ENCODE data around the gene OR10H5. TPM values are rescaled to one million over a fixed set of nuclear protein-coding genes. Genes with fewer than 3 reads are reported as not detected.

The OR10H5 gene
- total RNA-seq, 2 experiments from 2014 or later: not detected

DNA sequence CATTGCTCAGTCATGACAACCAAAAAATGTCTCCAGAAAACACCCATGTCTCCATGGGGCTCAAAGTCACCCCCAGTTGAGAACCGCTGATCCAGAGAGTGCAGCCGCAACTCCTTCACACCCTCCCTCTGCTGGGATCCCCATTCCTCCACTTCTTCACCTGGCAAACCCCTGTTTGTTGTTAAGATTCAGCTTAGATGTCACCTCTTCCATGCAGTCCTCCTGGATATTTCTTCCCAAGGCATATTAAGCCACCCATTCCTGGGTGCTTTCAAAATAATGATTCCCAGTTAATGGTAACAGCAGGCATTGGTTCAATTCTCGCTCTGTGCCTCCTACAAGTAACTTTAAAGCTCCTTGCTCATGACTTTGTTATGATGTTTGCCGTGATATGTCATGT lies 24.0 kb downstream of the OR10H5 start:
- H3K4me1 ChIP-seq (ENCODE audit: insufficient read depth, low read length, poor library complexity, severe bottlenecking): peaks cover 8% of the 10 kb centered on the region
- DNase-seq (ENCODE audit: low spot score): no peak
- no peak overlapping the region for H3K4me3 ChIP-seq (ENCODE audit: low read depth, low read length, poor library complexity, severe bottlenecking)
- H4K20me1 ChIP-seq (ENCODE audit: insufficient read depth, low read length): no peaks in the 10 kb centered on the region
- POLR2A ChIA-PET: interaction anchor here (0.7 to 1.2 kb wide), 2 partner anchors 14 to 25 kb away, joined by 4 read pairs; no protein-coding TSS in a partner anchor
- no TSS peak for BruUV-seq (replicated peaks)
- TF ChIP-seq, protein P1, sequence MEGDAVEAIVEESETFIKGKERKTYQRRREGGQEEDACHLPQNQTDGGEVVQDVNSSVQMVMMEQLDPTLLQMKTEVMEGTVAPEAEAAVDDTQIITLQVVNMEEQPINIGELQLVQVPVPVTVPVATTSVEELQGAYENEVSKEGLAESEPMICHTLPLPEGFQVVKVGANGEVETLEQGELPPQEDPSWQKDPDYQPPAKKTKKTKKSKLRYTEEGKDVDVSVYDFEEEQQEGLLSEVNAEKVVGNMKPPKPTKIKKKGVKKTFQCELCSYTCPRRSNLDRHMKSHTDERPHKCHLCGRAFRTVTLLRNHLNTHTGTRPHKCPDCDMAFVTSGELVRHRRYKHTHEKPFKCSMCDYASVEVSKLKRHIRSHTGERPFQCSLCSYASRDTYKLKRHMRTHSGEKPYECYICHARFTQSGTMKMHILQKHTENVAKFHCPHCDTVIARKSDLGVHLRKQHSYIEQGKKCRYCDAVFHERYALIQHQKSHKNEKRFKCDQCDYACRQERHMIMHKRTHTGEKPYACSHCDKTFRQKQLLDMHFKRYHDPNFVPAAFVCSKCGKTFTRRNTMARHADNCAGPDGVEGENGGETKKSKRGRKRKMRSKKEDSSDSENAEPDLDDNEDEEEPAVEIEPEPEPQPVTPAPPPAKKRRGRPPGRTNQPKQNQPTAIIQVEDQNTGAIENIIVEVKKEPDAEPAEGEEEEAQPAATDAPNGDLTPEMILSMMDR (conservative IDR thresholded peaks at IDR 0.05; ENCODE audit: low read length): no peak
- TF ChIP-seq EZH2phosphoT487 (IDR thresholded peaks at IDR 0.05; ENCODE audit: borderline replicate concordance, low read depth, low read length): no peak
- intact Hi-C loops (cut with micrococcal nuclease; ENCODE audit: unreplicated experiment): no loop called here
- CTCF ChIA-PET (ENCODE audit: unreplicated experiment): no interaction called here
- no peaks in the 10 kb centered on the region for H3K36me3 ChIP-seq (ENCODE audit: insufficient read depth, low read length)
- H2AFZ ChIP-seq (ENCODE audit: low read length): no peak overlapping the region
- no peaks in the 10 kb centered on the region for H3K9me3 ChIP-seq (ENCODE audit: low read length)
- no peak overlapping the region for H3K27ac ChIP-seq (ENCODE audit: low read depth, low read length, poor library complexity, severe bottlenecking)
- no peaks in the 10 kb centered on the region for H3K9me2 ChIP-seq (ENCODE audit: insufficient read depth, low read length)
- no peak overlapping the region for H3K4me2 ChIP-seq (ENCODE audit: low read length)
- no peaks in the 10 kb centered on the region for H3K79me2 ChIP-seq (ENCODE audit: insufficient read depth, low read depth, low read length)

DNA sequence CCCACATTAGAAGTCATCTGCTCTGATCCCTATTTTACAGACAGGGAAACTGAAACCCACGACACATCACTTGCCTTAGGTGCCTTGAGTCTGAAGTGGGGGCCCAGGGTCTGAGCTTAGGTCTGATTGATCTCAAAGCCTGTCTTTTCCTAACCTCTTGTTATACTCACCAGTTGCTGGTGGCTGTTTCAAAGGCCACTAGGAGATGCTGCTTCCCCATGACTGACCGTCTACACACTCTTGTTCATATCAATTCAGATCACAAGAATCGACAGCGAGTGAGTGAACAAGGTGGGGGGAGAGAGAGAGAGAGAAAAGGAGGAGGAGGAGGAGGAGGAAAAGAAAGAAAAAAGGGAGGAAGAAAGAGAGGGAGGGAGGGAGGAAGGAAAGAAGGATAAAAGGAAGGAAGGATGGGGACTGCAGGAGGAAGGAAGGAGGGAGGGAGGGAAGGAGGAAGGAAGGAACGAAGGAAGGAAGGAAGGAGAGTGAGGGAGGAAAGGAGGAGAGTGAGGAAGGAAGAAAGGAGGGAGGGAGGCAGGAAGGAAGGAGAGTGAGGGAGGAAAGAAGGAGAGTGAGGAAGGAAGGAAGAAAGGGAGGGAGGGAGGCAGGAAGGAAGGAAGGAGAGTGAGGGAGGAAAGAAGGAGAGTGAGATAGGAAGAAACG lies 24.7 kb downstream of the OR10H5 start:
- Histone ChIP-seq H3K4me3 (ENCODE audit: low read depth, low read length, poor library complexity, severe bottlenecking) (no peak overlapping the region), H3K9me3 (ENCODE audit: low read length) (no peaks in the 10 kb centered on the region), H3K4me2 (ENCODE audit: low read length) (no peak overlapping the region), H2AFZ (ENCODE audit: low read length) (no peak overlapping the region), H3K79me2 (ENCODE audit: insufficient read depth, low read depth, low read length) (no peaks in the 10 kb centered on the region), H3K36me3 (ENCODE audit: insufficient read depth, low read length) (no peaks in the 10 kb centered on the region), H3K9me2 (ENCODE audit: insufficient read depth, low read length) (no peaks in the 10 kb centered on the region), H4K20me1 (ENCODE audit: insufficient read depth, low read length) (no peaks in the 10 kb centered on the region), H3K27ac (ENCODE audit: low read depth, low read length, poor library complexity, severe bottlenecking) (no peak overlapping the region), H3K4me1 (ENCODE audit: insufficient read depth, low read length, poor library complexity, severe bottlenecking) (peaks cover 8% of the 10 kb centered on the region)
- no TSS peak for BruUV-seq (replicated peaks)
- no peak for TF ChIP-seq EZH2phosphoT487 (IDR thresholded peaks at IDR 0.05; ENCODE audit: borderline replicate concordance, low read depth, low read length)
- TF ChIP-seq, protein P1 (conservative IDR thresholded peaks at IDR 0.05; ENCODE audit: low read length): peak; percentile 35
- ChIA-PET CTCF (ENCODE audit: unreplicated experiment) (no interaction called here), POLR2A (interaction anchor here (0.7 kb wide), 1 partner anchor 25 kb away, joined by 4 read pairs; no protein-coding TSS in a partner anchor)
- intact Hi-C loops (cut with micrococcal nuclease; ENCODE audit: unreplicated experiment): no loop called here
- DNase-seq (ENCODE audit: low spot score): no peak

DNA sequence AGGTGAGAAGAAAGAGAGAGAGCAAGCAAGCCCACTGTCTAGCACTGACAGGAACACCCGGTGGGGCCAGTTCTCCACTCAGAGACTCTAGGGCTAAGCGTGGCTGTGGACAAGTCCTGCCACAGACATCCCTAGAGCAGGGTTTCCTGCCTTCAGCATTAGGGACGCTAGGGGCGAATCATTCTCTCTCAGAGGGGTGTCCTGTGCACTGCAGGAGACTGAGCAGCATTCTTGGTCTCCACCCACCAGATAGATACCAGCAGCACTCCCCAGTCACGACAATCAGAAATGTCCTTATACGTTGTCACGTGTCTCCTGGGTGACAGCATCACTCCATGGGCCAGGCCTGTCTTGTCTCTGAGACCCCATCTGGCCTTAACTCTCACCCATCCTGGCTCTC lies 26.5 kb downstream of the OR10H5 start:
- H3K4me2 ChIP-seq (ENCODE audit: low read length): no peak overlapping the region
- no TSS peak for BruUV-seq (replicated peaks)
- TF ChIP-seq, protein P1 (conservative IDR thresholded peaks at IDR 0.05; ENCODE audit: low read length): no peak
- TF ChIP-seq EZH2phosphoT487 (IDR thresholded peaks at IDR 0.05; ENCODE audit: borderline replicate concordance, low read depth, low read length): no peak
- H3K4me3 ChIP-seq (ENCODE audit: low read depth, low read length, poor library complexity, severe bottlenecking): no peak overlapping the region
- intact Hi-C loops (cut with micrococcal nuclease; ENCODE audit: unreplicated experiment): no loop called here
- ChIA-PET POLR2A (interaction anchor here (0.6 kb wide), 1 partner anchor 12 kb away, joined by 3 read pairs; no protein-coding TSS in a partner anchor), CTCF (ENCODE audit: unreplicated experiment) (no interaction called here)
- no peaks in the 10 kb centered on the region for H3K9me3 ChIP-seq (ENCODE audit: low read length)
- no peak for DNase-seq (ENCODE audit: low spot score)
- no peak overlapping the region for H2AFZ ChIP-seq (ENCODE audit: low read length)
- no peak overlapping the region for H3K27ac ChIP-seq (ENCODE audit: low read depth, low read length, poor library complexity, severe bottlenecking)
- peaks cover 8% of the 10 kb centered on the region for H3K4me1 ChIP-seq (ENCODE audit: insufficient read depth, low read length, poor library complexity, severe bottlenecking)
- no peaks in the 10 kb centered on the region for H3K9me2 ChIP-seq (ENCODE audit: insufficient read depth, low read length)
- H3K79me2 ChIP-seq (ENCODE audit: insufficient read depth, low read depth, low read length): no peaks in the 10 kb centered on the region
- no peaks in the 10 kb centered on the region for H4K20me1 ChIP-seq (ENCODE audit: insufficient read depth, low read length)
- no peaks in the 10 kb centered on the region for H3K36me3 ChIP-seq (ENCODE audit: insufficient read depth, low read length)

All from OCI-LY7 (cell line).